ENCODE measurements around the gene TCF19. TPM values are rescaled to one million over a fixed set of nuclear protein-coding genes. Genes with fewer than 3 reads are reported as not detected.

TCF19 gene
- total RNA-seq (2014; rRNA removed; shearing (Covaris generic); ENCODE audit: low replicate concordance), result 13.9 and 20.4 TPM in 2 replicates

GRCh38 chr6:31158140-31158862 is at the start of gene TCF19:
TSS of gene TCF19 (plus strand) at chr6:31158589. CDS start at chr6:31159470, 881 bp downstream.
- Histone ChIP-seq H3K27me3 (ENCODE audit: low read length) (no peaks in the 10 kb centered on the region), H3K79me2 (ENCODE audit: low read length) (peaks cover 11% of the 10 kb centered on the region; the same call in 1 of the 2 replicates), H3K4me1 (ENCODE audit: low read length) (peaks cover 32% of the 10 kb centered on the region), H2AFZ (ENCODE audit: low read length) (peak within 1 kb of the TSS; percentile 97), H3K4me3 (ENCODE audit: low read length) (peak within 1 kb of the TSS; percentile 70), H3K9me2 (replicated peaks; ENCODE audit: insufficient read depth, low read length) (no peaks in the 10 kb centered on the region), H3K9ac (ENCODE audit: low read length) (peak within 1 kb of the TSS; percentile 93), H4K20me1 (ENCODE audit: insufficient read depth, low read depth, low read length) (peaks cover 9% of the 10 kb centered on the region), H3K36me3 (ENCODE audit: insufficient read depth, low read length) (peaks cover 3% of the 10 kb centered on the region), H3K27ac (ENCODE audit: low read length) (peak within 1 kb of the TSS; percentile 35; the same call in 1 of the 2 replicates), H3K4me2 (ENCODE audit: low read depth, low read length, poor library complexity, severe bottlenecking) (peak within 1 kb of the TSS; percentile 91), H3K9me3 (ENCODE audit: low read length) (no peaks in the 10 kb centered on the region)
- DNase-seq, result peak; percentile 100

GRCh38 chr6:31110825-31111582 is 47.4 kb upstream of the TCF19 start:
- Histone ChIP-seq H3K4me2 (ENCODE audit: low read depth, low read length, poor library complexity, severe bottlenecking) (no peak overlapping the region), H3K9me2 (replicated peaks; ENCODE audit: insufficient read depth, low read length) (no peaks in the 10 kb centered on the region), H3K27me3 (ENCODE audit: low read length) (no peaks in the 10 kb centered on the region), H2AFZ (ENCODE audit: low read length) (no peak overlapping the region), H3K9me3 (ENCODE audit: low read length) (no peaks in the 10 kb centered on the region), H4K20me1 (ENCODE audit: insufficient read depth, low read depth, low read length) (no peaks in the 10 kb centered on the region), H3K27ac (ENCODE audit: low read length) (no peak overlapping the region), H3K4me3 (ENCODE audit: low read length) (no peak overlapping the region), H3K9ac (ENCODE audit: low read length) (no peak overlapping the region), H3K36me3 (ENCODE audit: insufficient read depth, low read length) (no peaks in the 10 kb centered on the region), H3K4me1 (ENCODE audit: low read length) (no peaks in the 10 kb centered on the region), H3K79me2 (ENCODE audit: low read length) (no peaks in the 10 kb centered on the region)
- DNase-seq, result no peak

- H4K20me1 ChIP-seq (ENCODE audit: insufficient read depth, low read depth, low read length), result no peaks in the 10 kb centered on the region
- no peaks in the 10 kb centered on the region for H3K4me1 ChIP-seq (ENCODE audit: low read length)
- no peak overlapping the region for H2AFZ ChIP-seq (ENCODE audit: low read length)
- H3K9me2 ChIP-seq (replicated peaks; ENCODE audit: insufficient read depth, low read length), result no peaks in the 10 kb centered on the region
- no peaks in the 10 kb centered on the region for H3K36me3 ChIP-seq (ENCODE audit: insufficient read depth, low read length)
- no peaks in the 10 kb centered on the region for H3K27me3 ChIP-seq (ENCODE audit: low read length)
- H3K27ac ChIP-seq (ENCODE audit: low read length), result no peak overlapping the region
- H3K79me2 ChIP-seq (ENCODE audit: low read length), result no peaks in the 10 kb centered on the region
- H3K4me3 ChIP-seq (ENCODE audit: low read length), result no peak overlapping the region
- DNase-seq, result no peak
- H3K9ac ChIP-seq (ENCODE audit: low read length), result no peak overlapping the region
- no peak overlapping the region for H3K4me2 ChIP-seq (ENCODE audit: low read depth, low read length, poor library complexity, severe bottlenecking)
- no peaks in the 10 kb centered on the region for H3K9me3 ChIP-seq (ENCODE audit: low read length)
Observed at GRCh38 chr6:31111712-31112111, 46.7 kb upstream of the TCF19 start.

- Histone ChIP-seq H3K9me3 (ENCODE audit: low read length) (no peaks in the 10 kb centered on the region), H3K79me2 (ENCODE audit: low read length) (no peaks in the 10 kb centered on the region), H3K36me3 (ENCODE audit: insufficient read depth, low read length) (no peaks in the 10 kb centered on the region), H4K20me1 (ENCODE audit: insufficient read depth, low read depth, low read length) (no peaks in the 10 kb centered on the region), H3K4me3 (ENCODE audit: low read length) (no peak within 1 kb of the TSS), H3K4me1 (ENCODE audit: low read length) (no peaks in the 10 kb centered on the region), H3K9ac (ENCODE audit: low read length) (no peak within 1 kb of the TSS), H3K4me2 (ENCODE audit: low read depth, low read length, poor library complexity, severe bottlenecking) (no peak within 1 kb of the TSS), H2AFZ (ENCODE audit: low read length) (no peak within 1 kb of the TSS), H3K27me3 (ENCODE audit: low read length) (no peaks in the 10 kb centered on the region), H3K9me2 (replicated peaks; ENCODE audit: insufficient read depth, low read length) (no peaks in the 10 kb centered on the region), H3K27ac (ENCODE audit: low read length) (no peak within 1 kb of the TSS)
- no peak for DNase-seq
Observed at GRCh38 chr6:31112478-31112877, 45.9 kb upstream of the TCF19 start, which contains the start of gene C6orf15. TSS of gene C6orf15 (minus strand) at chr6:31112575. CDS start at chr6:31112555, 20 bp downstream.

- no peak overlapping the region for H3K4me2 ChIP-seq (ENCODE audit: low read depth, low read length, poor library complexity, severe bottlenecking)
- no peaks in the 10 kb centered on the region for H3K4me1 ChIP-seq (ENCODE audit: low read length)
- no peak overlapping the region for H3K4me3 ChIP-seq (ENCODE audit: low read length)
- no peaks in the 10 kb centered on the region for H3K9me3 ChIP-seq (ENCODE audit: low read length)
- no peak for DNase-seq
- H3K9me2 ChIP-seq (replicated peaks; ENCODE audit: insufficient read depth, low read length), result no peaks in the 10 kb centered on the region
- H3K9ac ChIP-seq (ENCODE audit: low read length), result no peak overlapping the region
- H4K20me1 ChIP-seq (ENCODE audit: insufficient read depth, low read depth, low read length), result no peaks in the 10 kb centered on the region
- H3K79me2 ChIP-seq (ENCODE audit: low read length), result no peaks in the 10 kb centered on the region
- no peak overlapping the region for H2AFZ ChIP-seq (ENCODE audit: low read length)
- no peaks in the 10 kb centered on the region for H3K36me3 ChIP-seq (ENCODE audit: insufficient read depth, low read length)
- no peaks in the 10 kb centered on the region for H3K27me3 ChIP-seq (ENCODE audit: low read length)
- H3K27ac ChIP-seq (ENCODE audit: low read length), result no peak overlapping the region
Observed at GRCh38 chr6:31113861-31114540, 44.4 kb upstream of the TCF19 start.

- no peak within 1 kb of the TSS for H3K4me2 ChIP-seq (ENCODE audit: low read depth, low read length, poor library complexity, severe bottlenecking)
- DNase-seq, result no peak
- H2AFZ ChIP-seq (ENCODE audit: low read length), result no peak within 1 kb of the TSS
- no peaks in the 10 kb centered on the region for H3K36me3 ChIP-seq (ENCODE audit: insufficient read depth, low read length)
- H3K27me3 ChIP-seq (ENCODE audit: low read length), result no peaks in the 10 kb centered on the region
- H3K4me3 ChIP-seq (ENCODE audit: low read length), result no peak within 1 kb of the TSS
- no peak within 1 kb of the TSS for H3K9ac ChIP-seq (ENCODE audit: low read length)
- no peaks in the 10 kb centered on the region for H3K4me1 ChIP-seq (ENCODE audit: low read length)
- no peak within 1 kb of the TSS for H3K27ac ChIP-seq (ENCODE audit: low read length)
- H3K79me2 ChIP-seq (ENCODE audit: low read length), result no peaks in the 10 kb centered on the region
- no peaks in the 10 kb centered on the region for H3K9me3 ChIP-seq (ENCODE audit: low read length)
- no peaks in the 10 kb centered on the region for H3K9me2 ChIP-seq (replicated peaks; ENCODE audit: insufficient read depth, low read length)
- H4K20me1 ChIP-seq (ENCODE audit: insufficient read depth, low read depth, low read length), result no peaks in the 10 kb centered on the region
Observed at GRCh38 chr6:31114541-31114878, 43.9 kb upstream of the TCF19 start, which contains the start of gene PSORS1C1. TSS of gene PSORS1C1 (plus strand) at chr6:31114800. CDS start at chr6:31129633, 14,833 bp downstream.

GRCh38 chr6:31114970-31115849 is 43.2 kb upstream of the TCF19 start:
- Histone ChIP-seq H2AFZ (ENCODE audit: low read length) (no peak overlapping the region), H3K27me3 (ENCODE audit: low read length) (no peaks in the 10 kb centered on the region), H3K9me3 (ENCODE audit: low read length) (no peaks in the 10 kb centered on the region), H3K79me2 (ENCODE audit: low read length) (no peaks in the 10 kb centered on the region), H3K4me3 (ENCODE audit: low read length) (no peak overlapping the region), H3K4me2 (ENCODE audit: low read depth, low read length, poor library complexity, severe bottlenecking) (no peak overlapping the region), H3K9me2 (replicated peaks; ENCODE audit: insufficient read depth, low read length) (no peaks in the 10 kb centered on the region), H3K27ac (ENCODE audit: low read length) (no peak overlapping the region), H4K20me1 (ENCODE audit: insufficient read depth, low read depth, low read length) (no peaks in the 10 kb centered on the region), H3K4me1 (ENCODE audit: low read length) (no peaks in the 10 kb centered on the region), H3K9ac (ENCODE audit: low read length) (no peak overlapping the region), H3K36me3 (ENCODE audit: insufficient read depth, low read length) (no peaks in the 10 kb centered on the region)
- DNase-seq, result no peak
